GM18526 (cell line): ENCODE results near the gene SALL2.

Experiments
- POLR2A ChIP-seq: IDR thresholded peaks from 3 replicates; pipeline ENCODE4 v1.6.1; 2011; ENCODE audit not compliant: insufficient read length; ENCODE audit errors: extremely low read depth

The SALL2 gene

DNA sequence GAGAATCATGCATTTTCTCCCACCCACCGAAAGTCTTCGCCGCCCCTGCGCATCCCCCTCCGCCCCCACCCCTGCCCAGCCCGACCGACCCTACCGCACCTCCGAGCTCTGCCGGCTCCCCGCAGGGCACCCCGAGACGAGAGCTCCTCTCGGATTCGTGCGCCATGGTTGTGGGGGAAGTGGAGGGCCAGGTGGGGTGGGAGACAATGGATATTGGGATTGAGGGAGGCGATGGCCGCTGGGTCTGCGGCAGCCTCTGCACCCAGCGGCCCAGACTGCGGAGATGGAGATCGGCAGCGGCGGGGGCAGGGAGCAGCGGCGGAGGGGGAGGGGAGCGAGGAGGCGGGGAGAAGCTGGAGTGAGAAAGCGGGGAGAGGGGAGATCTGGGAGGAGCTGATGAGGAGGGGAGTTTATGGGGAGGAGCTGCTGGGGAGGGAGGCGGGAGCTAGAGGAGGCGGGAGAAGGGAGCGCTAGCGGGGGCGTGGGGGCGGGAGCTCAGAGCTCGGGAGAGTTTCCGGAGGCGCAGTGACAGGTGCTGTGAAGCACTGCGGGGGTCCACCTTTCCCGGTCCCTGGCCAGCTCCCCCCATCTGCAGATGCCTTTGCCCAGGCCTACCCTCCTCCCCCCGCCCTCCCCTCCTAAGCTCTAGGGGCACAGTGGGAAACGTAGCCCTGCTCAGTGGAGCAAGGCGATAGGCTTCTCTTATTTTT lies at the start of gene SALL2:
TSS of gene SALL2 (minus strand) at position 385 of the 710 bp plus-strand sequence. CDS start at position 166, 219 bp downstream.
- TF ChIP-seq POLR2A: no peak

DNA sequence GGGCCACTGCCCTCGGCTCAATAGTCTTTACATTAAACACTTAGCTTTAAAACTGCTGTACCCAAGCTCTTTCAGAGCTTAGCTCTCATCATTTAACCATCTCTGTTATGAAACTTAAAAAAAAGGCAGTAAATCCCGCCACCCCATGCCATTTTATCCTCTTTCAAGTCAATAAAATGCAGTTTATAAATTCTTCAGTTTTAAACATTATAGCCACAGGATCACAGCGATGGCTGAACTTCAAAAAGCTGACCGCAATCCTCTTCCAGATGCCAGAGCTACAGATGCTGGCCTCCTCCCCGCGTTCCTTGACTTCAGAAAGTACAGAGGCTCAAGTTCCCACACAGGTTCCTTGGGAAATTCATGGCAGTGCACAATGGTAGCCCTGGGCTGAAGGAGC lies 49.5 kb upstream of the SALL2 start:
- TF ChIP-seq POLR2A: no peak

DNA sequence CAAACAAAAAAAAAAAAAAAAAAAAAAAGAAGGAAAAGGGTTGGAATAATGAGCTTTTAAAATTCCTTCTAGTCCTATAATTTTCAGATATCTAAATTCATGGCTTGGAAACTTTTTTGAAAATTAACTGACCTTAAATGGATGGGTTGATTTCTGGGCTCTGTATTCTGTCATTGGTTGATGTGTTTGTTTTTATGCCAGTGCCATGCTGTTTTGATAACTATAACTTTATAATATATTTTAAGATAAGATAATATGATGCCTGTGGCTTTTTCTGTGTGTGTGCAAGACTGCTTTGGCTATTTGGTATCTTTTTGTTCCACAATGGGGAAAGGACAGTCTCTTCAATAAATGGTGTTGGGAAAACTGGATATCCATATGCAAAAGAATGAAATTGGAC lies 46.5 kb upstream of the SALL2 start:
- TF ChIP-seq POLR2A: no peak

DNA sequence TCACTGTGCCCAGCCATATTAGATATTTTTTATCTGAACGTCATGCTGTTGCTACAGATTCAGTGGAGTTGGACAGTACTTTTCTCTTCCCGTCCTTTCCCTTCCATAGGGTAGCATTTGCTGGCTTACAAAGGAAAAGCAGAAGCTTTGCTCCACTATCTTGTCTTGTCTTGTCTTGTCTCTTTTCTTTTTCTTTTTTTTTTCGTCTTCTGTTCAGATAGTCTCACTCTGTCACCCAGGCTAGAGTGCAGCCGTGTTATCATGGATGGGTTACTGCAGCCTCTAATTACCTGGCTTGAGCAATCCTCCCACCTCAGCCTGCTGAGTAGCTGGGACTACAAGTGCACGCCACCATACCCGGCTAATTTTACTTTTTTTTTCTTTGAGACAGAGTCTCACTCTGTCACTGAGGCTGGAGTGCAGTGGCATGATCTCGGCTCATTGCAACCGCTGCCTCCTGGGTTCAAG lies 32.6 kb upstream of the SALL2 start:
- no peak for TF ChIP-seq POLR2A

DNA sequence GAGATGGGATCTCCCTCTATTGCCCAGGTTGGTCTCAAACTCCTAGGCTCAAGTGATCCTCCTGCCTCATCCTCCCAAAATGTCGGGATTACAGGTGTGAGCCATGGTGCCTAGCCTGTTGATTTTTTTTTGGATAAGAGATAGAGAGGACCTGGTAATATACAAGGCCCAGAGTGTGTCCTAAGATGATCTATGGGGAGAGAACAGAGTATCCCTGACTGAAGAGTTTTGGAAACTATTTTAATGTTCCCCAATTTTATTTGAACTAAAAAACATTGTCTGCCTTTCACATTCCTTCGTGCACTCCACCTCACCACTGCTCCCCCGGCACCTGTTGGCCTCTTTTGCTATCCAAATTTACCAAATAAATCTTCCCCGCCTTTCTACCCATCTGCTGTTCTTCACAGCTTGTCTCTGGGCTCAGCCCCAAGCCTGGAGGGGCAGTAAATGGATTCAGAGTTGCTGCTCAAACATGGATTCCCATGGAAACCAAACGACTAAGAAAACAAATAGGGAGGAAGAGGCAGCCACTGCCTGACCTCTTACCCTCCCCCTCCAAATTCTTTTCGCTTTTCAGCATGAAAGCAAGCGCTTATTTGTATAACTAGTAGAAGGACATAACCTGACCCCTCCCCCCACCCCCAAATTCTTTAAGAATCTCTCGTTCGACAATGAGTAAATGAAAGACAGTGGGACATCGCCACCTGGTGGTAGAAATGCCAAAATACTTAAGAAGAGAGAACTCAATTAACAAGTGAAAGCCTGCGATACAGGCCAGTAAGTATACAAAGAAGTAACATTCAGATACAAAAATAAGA lies 31.1 kb upstream of the SALL2 start:
- no peak for TF ChIP-seq POLR2A

DNA sequence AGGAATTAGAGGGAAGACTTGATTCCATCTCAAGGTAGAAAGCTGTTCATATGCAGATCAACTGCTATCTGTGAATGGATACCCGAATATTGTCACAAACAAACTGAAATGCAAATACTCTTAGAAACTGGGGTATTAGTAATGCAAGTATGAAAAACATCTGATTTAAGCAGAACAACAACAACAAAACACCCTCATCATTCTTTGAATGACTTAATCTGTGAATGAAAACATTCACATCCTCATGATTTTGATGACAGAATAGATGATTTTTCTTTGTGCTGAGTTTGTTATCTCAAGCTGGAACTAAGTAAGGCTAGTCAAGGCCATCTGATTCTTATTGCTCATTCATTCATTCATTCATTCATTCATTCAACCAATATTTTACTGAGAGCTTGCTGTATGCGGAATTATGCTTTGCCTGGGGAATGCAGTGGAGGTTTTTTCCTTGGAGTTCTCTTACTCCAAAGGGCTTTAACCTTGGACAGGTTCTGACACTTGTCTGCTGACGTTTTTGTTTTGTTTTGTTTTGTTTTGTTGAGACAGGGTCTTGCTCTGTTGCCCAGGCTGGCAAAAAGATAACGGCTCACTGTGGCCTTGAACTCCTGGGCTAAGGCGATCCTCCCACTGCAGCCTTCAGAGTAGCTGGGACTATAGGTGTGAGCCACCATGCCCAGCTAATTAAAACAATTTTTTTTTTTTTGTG lies 30.4 kb upstream of the SALL2 start:
- no peak for TF ChIP-seq POLR2A

DNA sequence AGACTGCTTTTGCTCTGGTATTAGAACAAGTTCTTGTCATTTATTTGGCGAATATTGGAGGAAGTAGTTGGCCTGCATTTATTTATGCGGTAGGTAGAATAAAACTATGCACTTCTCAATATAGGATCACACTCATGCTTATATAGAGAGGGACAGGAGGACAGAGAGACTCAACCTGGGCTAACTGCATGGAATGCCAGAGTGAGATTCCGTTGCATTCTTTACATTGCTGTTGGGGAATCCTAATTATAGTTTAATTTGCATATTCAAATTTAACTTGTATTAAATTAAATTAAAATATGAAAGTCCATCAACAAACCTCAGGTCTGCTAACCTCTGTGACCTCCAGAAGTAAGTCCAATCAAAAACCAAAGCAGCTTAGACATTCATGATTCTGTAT lies 27.1 kb upstream of the SALL2 start:
- no peak for TF ChIP-seq POLR2A

DNA sequence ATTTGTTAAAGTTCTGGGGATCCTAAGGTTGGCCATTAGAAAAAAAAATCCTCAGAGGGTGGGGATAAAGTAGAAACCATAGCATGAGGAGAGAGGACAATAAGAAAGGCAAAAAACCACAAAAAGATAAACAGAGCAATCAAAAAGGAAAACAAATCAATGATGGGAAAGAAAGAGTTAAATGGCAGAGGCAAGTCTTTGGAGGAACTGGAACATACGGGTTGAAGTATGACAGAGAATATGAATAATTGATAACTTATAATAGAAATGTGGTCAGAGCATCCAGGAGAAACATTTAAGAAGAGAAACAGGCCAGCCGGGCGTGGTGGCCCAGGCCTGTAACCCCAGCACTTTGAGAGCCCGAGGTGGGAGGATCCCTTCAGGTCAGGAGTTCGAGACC lies 17.8 kb upstream of the SALL2 start:
- TF ChIP-seq POLR2A: no peak

DNA sequence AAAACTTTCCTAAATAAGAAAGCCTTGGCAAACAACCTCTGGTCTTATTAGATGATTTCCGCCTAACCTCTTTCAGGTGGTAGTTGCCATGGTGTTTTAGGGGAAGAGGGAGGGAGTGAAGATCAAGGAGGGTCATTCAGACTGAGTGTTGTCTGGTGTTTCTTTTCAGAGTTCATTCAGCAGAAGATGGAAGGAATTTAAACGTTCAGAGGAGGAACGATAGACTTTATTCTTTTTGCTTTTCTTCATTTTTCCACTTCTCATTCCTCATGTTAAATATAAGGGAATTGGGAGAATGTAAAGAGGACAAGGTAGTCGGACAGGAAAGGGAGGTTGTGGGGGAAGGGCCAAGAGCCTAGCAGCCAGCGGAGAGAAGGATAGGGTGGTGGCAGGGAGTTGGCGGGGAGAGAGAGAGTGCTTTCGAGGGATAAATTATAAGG lies 17.4 kb upstream of the SALL2 start:
- TF ChIP-seq POLR2A: no peak

DNA sequence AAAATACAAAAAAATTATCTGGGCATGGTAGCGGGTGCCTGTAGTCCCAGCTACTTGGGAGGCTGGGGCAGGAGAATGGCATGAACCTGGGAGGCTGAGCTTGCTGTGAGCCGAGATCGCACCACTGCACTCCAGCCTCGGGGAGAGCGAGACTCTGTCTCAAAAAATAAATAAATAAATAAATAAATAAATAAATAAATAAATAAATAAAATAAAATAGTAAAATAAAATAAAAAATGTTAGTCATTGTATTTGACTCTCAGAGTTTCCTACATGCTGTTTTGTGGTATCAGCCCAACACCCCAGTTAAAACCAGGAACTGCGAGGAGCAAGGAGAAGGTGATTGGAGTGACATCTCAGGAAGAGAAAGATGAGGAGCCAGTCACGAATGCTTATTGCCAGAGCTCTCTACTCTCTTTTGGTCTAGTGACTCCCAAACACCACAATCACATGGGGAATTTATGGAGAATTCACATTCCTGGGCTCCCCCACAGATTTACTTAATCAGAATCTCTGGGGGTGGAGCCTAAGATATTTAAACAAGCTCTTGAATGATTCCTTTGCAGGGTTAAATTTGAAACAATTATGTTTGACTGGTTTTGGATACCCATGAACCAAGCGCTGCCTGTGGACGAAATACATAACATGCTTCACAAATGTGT lies 15.4 kb upstream of the SALL2 start:
- no peak for TF ChIP-seq POLR2A

DNA sequence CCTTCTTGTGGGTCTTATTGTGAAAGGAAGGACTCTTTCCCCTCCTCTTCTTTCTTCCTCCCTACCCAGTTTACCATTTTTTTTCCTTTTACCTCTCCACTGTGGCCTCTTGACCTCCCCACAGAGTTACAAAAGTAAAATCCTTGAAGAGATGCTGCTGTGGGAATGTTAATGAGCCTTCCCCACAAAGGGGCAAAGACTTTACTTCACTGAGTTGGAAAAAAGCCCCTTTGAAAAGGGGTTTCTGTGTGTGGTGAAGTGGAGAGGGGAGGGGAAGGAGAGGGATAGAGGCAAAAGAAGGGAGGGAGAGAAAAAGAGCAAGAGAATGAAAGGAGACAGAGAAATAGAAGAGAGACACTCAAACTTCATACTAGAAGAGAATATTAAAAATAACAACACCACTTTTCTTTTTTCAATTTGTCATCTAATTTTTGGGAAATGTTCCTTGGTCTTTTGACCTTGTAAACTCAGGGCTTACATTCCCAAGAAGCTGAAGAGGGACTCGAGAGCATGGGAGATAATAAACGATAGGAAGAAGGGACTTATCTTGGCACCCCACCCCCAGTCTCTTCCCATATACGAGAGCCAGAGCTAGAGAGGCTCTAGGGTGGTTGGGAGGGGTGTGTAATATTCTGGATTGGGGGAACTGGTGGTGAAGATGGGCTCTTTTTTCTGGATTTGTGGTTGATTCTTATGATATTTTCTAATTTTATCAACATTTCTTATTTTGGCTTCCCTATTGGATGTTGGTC lies 13.2 kb upstream of the SALL2 start:
- no peak for TF ChIP-seq POLR2A

DNA sequence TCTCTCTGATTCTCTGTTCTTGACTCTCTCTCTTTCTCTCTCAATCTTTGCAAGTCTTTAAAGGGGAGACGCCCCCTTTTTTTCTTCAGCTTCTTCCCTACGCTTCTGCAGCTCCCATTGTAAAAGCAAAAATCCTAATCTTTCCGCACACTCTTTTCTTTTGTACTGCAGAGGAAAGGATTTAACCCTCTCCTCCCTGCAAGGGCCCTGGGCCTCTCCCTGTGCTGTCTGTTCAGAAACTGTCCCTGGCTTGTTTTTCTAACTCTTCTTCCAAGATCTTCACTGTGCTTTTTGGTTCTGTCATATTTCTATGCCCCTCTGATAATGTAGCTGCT lies 10.9 kb upstream of the SALL2 start:
- TF ChIP-seq POLR2A: no peak

DNA sequence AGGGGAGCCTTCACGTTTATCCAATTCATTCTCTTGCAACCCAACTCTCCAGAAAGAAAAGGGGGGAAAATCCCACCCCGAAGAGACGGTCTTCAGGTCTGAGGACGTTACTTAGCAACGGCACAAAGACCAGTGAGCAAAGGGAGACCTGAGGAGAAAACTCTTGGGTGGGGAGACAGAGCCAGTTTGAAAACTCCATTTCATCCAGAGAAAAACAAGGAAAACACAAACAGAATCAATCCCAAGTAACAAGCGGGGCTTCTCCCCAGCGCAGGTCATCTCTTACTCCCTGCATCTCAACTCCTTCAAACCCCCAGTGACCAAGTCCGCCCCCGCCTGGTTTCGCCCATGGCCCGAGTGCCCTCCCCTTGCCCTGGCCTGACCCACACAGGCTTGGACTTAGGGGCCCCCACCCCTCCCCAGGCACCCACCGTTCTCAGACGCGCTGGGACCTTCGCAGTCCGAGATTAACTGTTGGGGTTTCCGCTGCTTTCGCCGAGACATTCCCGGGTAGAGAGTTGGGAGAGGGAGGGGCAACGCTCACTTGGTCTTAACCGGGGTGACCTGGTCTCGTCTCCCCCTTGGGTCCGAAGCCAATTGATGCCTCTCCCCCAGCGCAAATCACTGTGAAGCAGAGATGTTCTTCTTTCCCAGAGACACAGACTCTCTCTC lies 10.4 kb upstream of the SALL2 start:
- TF ChIP-seq POLR2A: no peak

DNA sequence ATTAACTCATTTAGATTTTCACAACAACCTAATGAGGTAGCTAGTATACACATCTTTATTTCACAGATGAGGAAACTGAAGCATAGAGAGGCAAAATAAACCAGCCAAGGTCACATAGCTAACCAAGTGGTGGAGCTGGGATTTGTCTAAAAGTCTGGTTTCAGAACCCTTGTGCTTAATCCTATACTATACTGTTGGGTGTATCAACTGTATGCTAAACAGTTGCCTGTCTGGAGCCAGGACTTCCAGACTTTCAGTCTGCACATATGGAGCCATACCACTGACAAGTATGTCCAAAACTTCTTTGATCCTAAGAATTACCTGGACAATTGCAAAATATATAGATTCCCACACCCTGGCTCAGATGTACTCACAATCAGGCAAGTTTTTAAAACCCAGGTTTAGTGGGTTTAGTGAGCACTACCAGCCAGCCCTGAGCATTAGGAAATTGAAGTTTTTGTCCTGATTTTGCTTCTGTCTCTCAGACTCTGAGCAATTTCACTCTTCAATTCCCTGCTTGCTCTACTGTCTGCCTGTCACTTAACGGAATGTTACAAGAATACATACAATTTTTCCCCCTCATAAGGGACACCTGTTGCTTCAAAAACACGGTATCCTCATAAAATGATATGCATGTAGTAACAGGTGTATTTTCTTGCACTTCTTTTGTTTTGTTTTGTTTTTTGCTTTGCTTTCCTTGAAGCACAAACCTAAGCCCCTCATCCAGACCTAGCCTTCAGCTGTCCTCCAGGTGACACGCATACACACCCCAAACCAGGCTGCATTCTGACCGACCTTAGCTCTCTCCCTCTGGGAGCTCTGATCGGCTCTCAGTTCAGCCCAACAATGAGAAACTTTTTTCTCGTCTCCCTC lies 9.6 kb upstream of the SALL2 start:
- no peak for TF ChIP-seq POLR2A

DNA sequence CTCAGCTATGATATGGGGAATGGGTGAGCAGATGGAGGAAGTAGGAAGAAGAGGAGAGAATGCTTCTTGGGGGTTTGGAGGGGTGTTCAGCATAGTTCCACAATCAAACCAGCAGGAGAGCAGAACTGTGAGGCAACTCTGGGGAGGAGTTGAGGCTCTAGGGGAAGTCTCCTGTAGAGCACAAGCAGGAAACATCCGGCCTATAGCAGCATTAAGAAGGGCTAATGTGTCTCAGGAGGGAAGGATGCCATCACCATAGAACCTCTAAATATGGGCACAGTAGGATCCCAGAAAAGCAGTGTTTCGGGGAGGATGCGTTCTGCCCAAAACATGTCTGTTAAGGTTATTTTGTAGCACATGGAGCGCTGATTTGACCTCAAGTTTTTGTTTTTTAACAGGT lies 8.4 kb upstream of the SALL2 start:
- TF ChIP-seq POLR2A: no peak
